SK-N-SH (cell line): ENCODE data around the gene CD36. TPM values are rescaled to one million over a fixed set of nuclear protein-coding genes. Genes with fewer than 3 reads are reported as not detected.

ENCODE experiments used
- CTCF ChIA-PET: fragments of 300-600, 350-600 bp; formaldehyde crosslinking; extraction: SDS; loops from one replicate; lab custom pipeline; 2021; lab: Yijun Ruan, JAX
- POLR2A ChIA-PET: fragments of 350-600 bp; sonication (Branson Sonifier 250); formaldehyde crosslinking; extraction: SDS; loops from one replicate; lab custom pipeline; 2020; ENCODE audit warnings: antibody characterized with exemption, inconsistent platforms; lab: Yijun Ruan, JAX
- DNase-seq: peaks from one replicate; pipeline ENCODE4 v3.0.0; 2012
- H2AFZ ChIP-seq: fragments of 200-600 bp; sonication (generic); 2 replicates; pipeline ENCODE4 v1.8.1; 2016; ENCODE audit warnings: antibody characterized with exemption, mild to moderate bottlenecking, low read depth
- H3F3A ChIP-seq: fragments of 200-600 bp; sonication (generic); replicated peaks from 2 replicates; pipeline ENCODE3; 2016; ENCODE audit warnings: antibody characterized with exemption, mild to moderate bottlenecking; ENCODE audit not compliant: insufficient read depth
- H3K27ac ChIP-seq, 2 experiments: fragments of 200-500 bp in 1 of 2; fragments of 200-600 bp in 1 of 2; sonication (Bioruptor generic) in 1 of 2; sonication (generic), shearing (Covaris generic) in 1 of 2; 2 replicates each; pipeline versions ENCODE4 v1.5.1 to v1.6.1; 2014 to 2016; ENCODE audit warnings: low read depth in 2 of 2, inconsistent platforms in 1 of 2, low read length in 1 of 2, mild to moderate bottlenecking in 1 of 2, mixed read lengths in 1 of 2
- H3K27me3 ChIP-seq: fragments of 200-600 bp; sonication (generic), shearing (Covaris generic); 2 replicates; pipeline ENCODE4 v1.6.1; 2016; ENCODE audit warnings: mixed run types; ENCODE audit not compliant: insufficient read depth
- H3K36me3 ChIP-seq, 2 experiments: fragments of 200-500 bp in 1 of 2; fragments of 200-600 bp in 1 of 2; sonication (Bioruptor generic) in 1 of 2; sonication (generic) in 1 of 2; replicated peaks in 1 of 2; 2 replicates each; pipeline versions ENCODE3 to v1.5.1; 2014 to 2016; ENCODE audit warnings: low read length in 1 of 2, mild to moderate bottlenecking in 1 of 2; ENCODE audit not compliant: insufficient read depth in 2 of 2, control insufficient read depth in 1 of 2
- H3K4me1 ChIP-seq, 2 experiments: fragments of 200-500 bp in 1 of 2; fragments of 200-600 bp in 1 of 2; sonication (Bioruptor generic) in 1 of 2; sonication (generic), shearing (Covaris generic) in 1 of 2; 2 replicates each; pipeline versions ENCODE4 v1.5.1 to v1.6.1; 2014 to 2016; ENCODE audit warnings: low read depth in 1 of 2, low read length in 1 of 2, mixed run types in 1 of 2; ENCODE audit not compliant: insufficient read depth in 2 of 2, control insufficient read depth in 1 of 2
- H3K4me2 ChIP-seq: fragments of 200-600 bp; sonication (generic), shearing (Covaris generic); 2 replicates; pipeline ENCODE4 v1.6.1; 2017; ENCODE audit warnings: mixed run types
- H3K4me3 ChIP-seq, 2 experiments: fragments of 200-500 bp in 1 of 2; fragments of 200-600 bp in 1 of 2; sonication (Bioruptor generic) in 1 of 2; sonication (generic), shearing (Covaris generic) in 1 of 2; 2 replicates each; pipeline versions ENCODE4 v1.5.1 to v1.8.1; 2014 to 2016; ENCODE audit warnings: low read depth in 2 of 2, inconsistent platforms in 1 of 2, low read length in 1 of 2, mild to moderate bottlenecking in 1 of 2, mixed read lengths in 1 of 2, moderate library complexity in 1 of 2
- H3K79me2 ChIP-seq: fragments of 200-600 bp; sonication (generic); 2 replicates; pipeline ENCODE4 v1.8.1; 2017; ENCODE audit warnings: mild to moderate bottlenecking; ENCODE audit not compliant: insufficient read depth
- H3K9ac ChIP-seq: fragments of 200-600 bp; sonication (generic); 2 replicates; pipeline ENCODE4 v1.6.1; 2017; ENCODE audit warnings: mixed run types
- H3K9me2 ChIP-seq: fragments of 200-600 bp; sonication (generic); 2 replicates; pipeline ENCODE4 v1.6.1; 2017; ENCODE audit warnings: mixed run types
- H3K9me3 ChIP-seq: fragments of 200-600 bp; sonication (generic); 2 replicates; pipeline ENCODE4 v1.6.1; 2017; ENCODE audit warnings: mixed run types, mild to moderate bottlenecking, moderate library complexity
- H4K20me1 ChIP-seq: fragments of 200-600 bp; sonication (generic); 2 replicates; pipeline ENCODE4 v1.6.1; 2017; ENCODE audit warnings: mild to moderate bottlenecking, mixed run types; ENCODE audit not compliant: insufficient read depth
- ELF1 ChIP-seq: IDR thresholded peaks from 2 replicates; pipeline ENCODE4 v1.4.0; 2012
- EP300 ChIP-seq, 2 experiments: IDR thresholded peaks; 2 replicates each; pipeline versions ENCODE4 v1.4.0 to v1.6.1; 2012; ENCODE audit warnings: borderline replicate concordance in 1 of 2, low read depth in 1 of 2, low read length in 1 of 2
- EZH2phosphoT487 ChIP-seq: fragments of 200-600 bp; sonication (generic); IDR thresholded peaks from 2 replicates; pipeline ENCODE4 v1.6.1; 2017; ENCODE audit warnings: low read depth, mixed run types, mild to moderate bottlenecking, antibody characterized with exemption, moderate library complexity, borderline replicate concordance
- FOXJ3 ChIP-seq: sonication (generic); formaldehyde crosslinking; IDR thresholded peaks from 2 replicates; pipeline ENCODE4 v1.5.1; 2020; ENCODE audit warnings: mild to moderate bottlenecking, missing genetic modification reagents
- GABPA ChIP-seq: IDR thresholded peaks from 2 replicates; pipeline ENCODE4 v1.4.0; 2012; ENCODE audit warnings: low read depth, mild to moderate bottlenecking
- GATA2 ChIP-seq: sonication (generic); formaldehyde crosslinking; IDR thresholded peaks from 2 replicates; pipeline ENCODE4 v1.5.0; 2020; ENCODE audit warnings: mild to moderate bottlenecking, missing genetic modification reagents
- MEF2A ChIP-seq: IDR thresholded peaks from 2 replicates; pipeline ENCODE4 v1.4.0; 2012; ENCODE audit warnings: low read depth, borderline replicate concordance
- MXI1 ChIP-seq: IDR thresholded peaks from 2 replicates; pipeline ENCODE4 v1.6.1; 2012; ENCODE audit warnings: mild to moderate bottlenecking, low read depth, low read length, improper control_type of control experiment
- NRF1 ChIP-seq: IDR thresholded peaks from 2 replicates; pipeline ENCODE4 v1.6.1; 2012; ENCODE audit warnings: low read depth, mild to moderate bottlenecking, low read length
- RAD21 ChIP-seq: IDR thresholded peaks from 2 replicates; pipeline ENCODE4 v1.6.1; 2012; ENCODE audit warnings: mild to moderate bottlenecking, low read length
- RCOR1 ChIP-seq: fragments of 150-350 bp; IDR thresholded peaks from 2 replicates; pipeline ENCODE4 v1.6.1; 2017; ENCODE audit warnings: antibody characterized with exemption, low read length
- RXRA ChIP-seq: IDR thresholded peaks from 2 replicates; pipeline ENCODE4 v1.4.0; 2012; ENCODE audit warnings: low read depth, mild to moderate bottlenecking, borderline replicate concordance
- YY1 ChIP-seq: IDR thresholded peaks from 2 replicates; pipeline ENCODE4 v1.4.0; 2012; ENCODE audit warnings: low read depth, mild to moderate bottlenecking
- WGBS: methylation state at CpG from one replicate; pipeline ENCODE4 v1.1.6; 2017; ENCODE audit warnings: low lambda C conversion rate; 5-methylcytosine and 5-hydroxymethylcytosine counted together
- polyA plus RNA-seq, 3 experiments: library from polyadenylated mRNA; depleted of rRNA; stranded (reverse); fragments of >200 nt; gene quantifications; 2 replicates each; pipeline ENCODE4 v1.2.3, GENCODE V29; 2012
- TF ChIP-seq, protein P1 (sequence below): fragments of 150-350 bp; IDR thresholded peaks from 2 replicates; pipeline ENCODE4 v1.6.1; 2016; ENCODE audit warnings: mild to moderate bottlenecking, low read depth, low read length
- TF ChIP-seq, protein P2 (sequence below): fragments of 150-350 bp; IDR thresholded peaks from 2 replicates; pipeline ENCODE4 v1.6.1; 2017; ENCODE audit warnings: antibody characterized with exemption, low read length, low read depth, borderline replicate concordance
- TF ChIP-seq, protein P3 (sequence below): IDR thresholded peaks from 2 replicates; pipeline ENCODE4 v1.6.1; 2012; ENCODE audit warnings: mild to moderate bottlenecking, low read depth, low read length, moderate library complexity
- TF ChIP-seq, protein P4 (sequence below): IDR thresholded peaks from 2 replicates; pipeline ENCODE4 v1.4.0; 2012; ENCODE audit warnings: low read depth
- TF ChIP-seq, protein P5 (sequence below): IDR thresholded peaks from 2 replicates; pipeline ENCODE4; 2012

The CD36 gene
- polyA plus RNA-seq, 1 of the 3 experiments (the other 2 are of a cell fraction), result 0.10 TPM

DNA sequence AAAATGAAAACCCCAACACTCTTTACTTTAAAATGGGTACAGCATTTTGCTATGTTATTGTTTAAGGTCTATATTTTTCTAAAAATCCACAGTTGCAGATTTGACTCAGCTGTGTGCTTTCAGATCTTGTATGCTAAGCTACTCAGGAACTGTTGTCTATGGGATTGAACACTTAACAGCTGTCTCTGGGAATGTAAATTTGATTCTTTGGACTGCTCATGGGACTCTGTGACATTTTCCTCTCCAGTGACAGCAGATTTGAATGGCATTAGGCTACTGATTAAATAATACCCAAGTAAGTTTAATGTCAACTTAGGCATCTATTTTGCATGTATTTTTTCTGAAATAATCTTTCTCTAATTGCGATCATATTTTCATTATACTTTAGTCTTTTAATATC, 1.7 kb upstream of the CD36 start:
- no peak overlapping the region for H3K4me3 ChIP-seq
- no peak for DNase-seq
- peaks cover 3 to 13% of the 10 kb centered on the region in 2 experiments; a peak in 2 of 4 replicates for H3K4me1 ChIP-seq
- 0 out of 2 replicates have a peak, but pooled peaks cover 4% of the 10 kb centered on the region for H3K9me2 ChIP-seq
- H3K9ac ChIP-seq, result no peak overlapping the region
- no peaks in the 10 kb centered on the region for H3K79me2 ChIP-seq
- CTCF ChIA-PET, result interaction anchor here (1.5 kb wide), 1 partner anchor 208 kb away, joined by 4 read pairs; no protein-coding TSS in a partner anchor
- H3K4me2 ChIP-seq, result no peak overlapping the region
- H2AFZ ChIP-seq, result no peak overlapping the region
- H3F3A ChIP-seq, result peaks cover 5% of the 10 kb centered on the region
- WGBS, result 96% methylated on average over 1 of the region's 1 CpG
- H3K36me3 ChIP-seq, result no peaks in the 10 kb centered on the region
- no peaks in the 10 kb centered on the region for H4K20me1 ChIP-seq
- POLR2A ChIA-PET, result no interaction called here
- no peaks in the 10 kb centered on the region for H3K27me3 ChIP-seq
- no peak for TF ChIP-seq RXRA
- no peak for TF ChIP-seq NRF1
- TF ChIP-seq RCOR1, result no peak
- no peak overlapping the region for H3K27ac ChIP-seq
- peaks cover 14% of the 10 kb centered on the region for H3K9me3 ChIP-seq

DNA sequence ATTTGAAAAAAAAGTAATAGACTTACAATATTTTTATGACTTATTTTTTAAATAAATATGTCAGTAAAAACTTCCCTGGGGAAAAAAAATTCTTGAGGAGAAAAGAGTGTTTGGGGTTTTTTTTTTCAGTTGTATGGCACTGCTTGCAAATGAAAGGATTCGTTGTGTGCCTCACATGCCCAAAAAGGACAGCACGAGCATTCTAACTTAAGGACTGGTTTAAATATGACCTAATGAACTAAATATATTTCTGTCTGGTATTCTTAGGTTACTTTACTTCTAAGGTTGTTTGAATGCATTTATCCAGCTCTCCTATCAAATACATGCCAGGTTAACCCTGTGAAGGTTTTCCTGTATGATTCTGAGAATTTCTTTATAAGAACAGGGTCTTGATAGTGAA, 988 bp upstream of the CD36 start:
- WGBS, result 91% methylated on average over 2 of the region's 2 CpGs
- Histone ChIP-seq H2AFZ (no peak overlapping the region), H3K4me1 (peaks cover 3 to 13% of the 10 kb centered on the region in 2 experiments; a peak in 2 of 4 replicates), H3K79me2 (no peaks in the 10 kb centered on the region), H3K9me2 (0 out of 2 replicates have a peak, but pooled peaks cover 4% of the 10 kb centered on the region), H3K4me3 (no peak overlapping the region), H3K4me2 (no peak overlapping the region), H3K27ac (no peak overlapping the region), H3K27me3 (no peaks in the 10 kb centered on the region), H3K36me3 (no peaks in the 10 kb centered on the region), H4K20me1 (no peaks in the 10 kb centered on the region), H3K9ac (no peak overlapping the region), H3F3A (peaks cover 5% of the 10 kb centered on the region), H3K9me3 (peaks cover 14% of the 10 kb centered on the region)
- no peak for DNase-seq
- CTCF ChIA-PET, result interaction anchor here (1.1 to 1.5 kb wide), 2 partner anchors 209 to 217 kb away, joined by 3 to 4 read pairs; no protein-coding TSS in a partner anchor
- POLR2A ChIA-PET, result no interaction called here
- TF ChIP-seq FOXJ3 (CRISPR knock-in tag) (no peak), RXRA (no peak), GABPA (no peak), GATA2 (CRISPR knock-in tag) (no peak), RAD21 (no peak), EZH2phosphoT487 (no peak), ELF1 (no peak), MEF2A (no peak), EP300 (IDR thresholded peaks at IDR 0.05; ENCODE audit: borderline replicate concordance in 1 of 2, low read depth in 1 of 2, low read length in 1 of 2) (no peak), MXI1 (no peak), YY1 (no peak), NRF1 (no peak)
- TF ChIP-seq, protein P1, sequence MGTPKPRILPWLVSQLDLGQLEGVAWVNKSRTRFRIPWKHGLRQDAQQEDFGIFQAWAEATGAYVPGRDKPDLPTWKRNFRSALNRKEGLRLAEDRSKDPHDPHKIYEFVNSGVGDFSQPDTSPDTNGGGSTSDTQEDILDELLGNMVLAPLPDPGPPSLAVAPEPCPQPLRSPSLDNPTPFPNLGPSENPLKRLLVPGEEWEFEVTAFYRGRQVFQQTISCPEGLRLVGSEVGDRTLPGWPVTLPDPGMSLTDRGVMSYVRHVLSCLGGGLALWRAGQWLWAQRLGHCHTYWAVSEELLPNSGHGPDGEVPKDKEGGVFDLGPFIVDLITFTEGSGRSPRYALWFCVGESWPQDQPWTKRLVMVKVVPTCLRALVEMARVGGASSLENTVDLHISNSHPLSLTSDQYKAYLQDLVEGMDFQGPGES, result no peak
- TF ChIP-seq, protein P2, sequence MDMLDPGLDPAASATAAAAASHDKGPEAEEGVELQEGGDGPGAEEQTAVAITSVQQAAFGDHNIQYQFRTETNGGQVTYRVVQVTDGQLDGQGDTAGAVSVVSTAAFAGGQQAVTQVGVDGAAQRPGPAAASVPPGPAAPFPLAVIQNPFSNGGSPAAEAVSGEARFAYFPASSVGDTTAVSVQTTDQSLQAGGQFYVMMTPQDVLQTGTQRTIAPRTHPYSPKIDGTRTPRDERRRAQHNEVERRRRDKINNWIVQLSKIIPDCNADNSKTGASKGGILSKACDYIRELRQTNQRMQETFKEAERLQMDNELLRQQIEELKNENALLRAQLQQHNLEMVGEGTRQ, result no peak
- TF ChIP-seq, protein P3, sequence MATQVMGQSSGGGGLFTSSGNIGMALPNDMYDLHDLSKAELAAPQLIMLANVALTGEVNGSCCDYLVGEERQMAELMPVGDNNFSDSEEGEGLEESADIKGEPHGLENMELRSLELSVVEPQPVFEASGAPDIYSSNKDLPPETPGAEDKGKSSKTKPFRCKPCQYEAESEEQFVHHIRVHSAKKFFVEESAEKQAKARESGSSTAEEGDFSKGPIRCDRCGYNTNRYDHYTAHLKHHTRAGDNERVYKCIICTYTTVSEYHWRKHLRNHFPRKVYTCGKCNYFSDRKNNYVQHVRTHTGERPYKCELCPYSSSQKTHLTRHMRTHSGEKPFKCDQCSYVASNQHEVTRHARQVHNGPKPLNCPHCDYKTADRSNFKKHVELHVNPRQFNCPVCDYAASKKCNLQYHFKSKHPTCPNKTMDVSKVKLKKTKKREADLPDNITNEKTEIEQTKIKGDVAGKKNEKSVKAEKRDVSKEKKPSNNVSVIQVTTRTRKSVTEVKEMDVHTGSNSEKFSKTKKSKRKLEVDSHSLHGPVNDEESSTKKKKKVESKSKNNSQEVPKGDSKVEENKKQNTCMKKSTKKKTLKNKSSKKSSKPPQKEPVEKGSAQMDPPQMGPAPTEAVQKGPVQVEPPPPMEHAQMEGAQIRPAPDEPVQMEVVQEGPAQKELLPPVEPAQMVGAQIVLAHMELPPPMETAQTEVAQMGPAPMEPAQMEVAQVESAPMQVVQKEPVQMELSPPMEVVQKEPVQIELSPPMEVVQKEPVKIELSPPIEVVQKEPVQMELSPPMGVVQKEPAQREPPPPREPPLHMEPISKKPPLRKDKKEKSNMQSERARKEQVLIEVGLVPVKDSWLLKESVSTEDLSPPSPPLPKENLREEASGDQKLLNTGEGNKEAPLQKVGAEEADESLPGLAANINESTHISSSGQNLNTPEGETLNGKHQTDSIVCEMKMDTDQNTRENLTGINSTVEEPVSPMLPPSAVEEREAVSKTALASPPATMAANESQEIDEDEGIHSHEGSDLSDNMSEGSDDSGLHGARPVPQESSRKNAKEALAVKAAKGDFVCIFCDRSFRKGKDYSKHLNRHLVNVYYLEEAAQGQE, result no peak
- TF ChIP-seq, protein P4, sequence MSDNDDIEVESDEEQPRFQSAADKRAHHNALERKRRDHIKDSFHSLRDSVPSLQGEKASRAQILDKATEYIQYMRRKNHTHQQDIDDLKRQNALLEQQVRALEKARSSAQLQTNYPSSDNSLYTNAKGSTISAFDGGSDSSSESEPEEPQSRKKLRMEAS, result no peak
- TF ChIP-seq, protein P5, sequence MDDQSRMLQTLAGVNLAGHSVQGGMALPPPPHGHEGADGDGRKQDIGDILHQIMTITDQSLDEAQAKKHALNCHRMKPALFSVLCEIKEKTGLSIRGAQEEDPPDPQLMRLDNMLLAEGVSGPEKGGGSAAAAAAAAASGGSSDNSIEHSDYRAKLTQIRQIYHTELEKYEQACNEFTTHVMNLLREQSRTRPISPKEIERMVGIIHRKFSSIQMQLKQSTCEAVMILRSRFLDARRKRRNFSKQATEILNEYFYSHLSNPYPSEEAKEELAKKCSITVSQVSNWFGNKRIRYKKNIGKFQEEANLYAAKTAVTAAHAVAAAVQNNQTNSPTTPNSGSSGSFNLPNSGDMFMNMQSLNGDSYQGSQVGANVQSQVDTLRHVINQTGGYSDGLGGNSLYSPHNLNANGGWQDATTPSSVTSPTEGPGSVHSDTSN, result no peak
